ENCODE data around the gene YES1.

YES1 gene

GRCh38 chr18:814300-815084, 2.5 kb upstream of the YES1 start:
- POLR2A ChIA-PET = interaction anchor here (1.6 kb wide), 1 partner anchor 16 kb away, joined by 4 read pairs; no protein-coding TSS in a partner anchor
- Histone ChIP-seq H3K9me3 (ENCODE audit: control insufficient read depth, insufficient read depth, low read depth, low read length) (no peaks in the 10 kb centered on the region), H3K4me3 (ENCODE audit: low read depth, low read length) (no peak overlapping the region), H3K36me3 (ENCODE audit: control insufficient read depth in 2 of 2, insufficient read depth in 1 of 2, low read length in 2 of 2) (no peaks in the 10 kb centered on the region), H3K27ac (ENCODE audit: extremely low read depth, low read depth, low read length) (no peak overlapping the region), H3K4me1 (ENCODE audit: control insufficient read depth, insufficient read depth, low read length) (peaks cover 10% of the 10 kb centered on the region)
- CTCF ChIA-PET = interaction anchor here (0.6 to 4.8 kb wide), 6 partner anchors 10 to 86 kb away, joined by 3 to 37 read pairs (median 4); no protein-coding TSS in a partner anchor
- TF ChIP-seq SP2 (tag by site-specific recombination; IDR thresholded peaks at IDR 0.05) (no peak), ZNF223 (tag by site-specific recombination; IDR thresholded peaks at IDR 0.05) (peak; percentile 47; the same call in 1 of the 2 replicates)

GRCh38 chr18:813172-814071, 1.4 kb upstream of the YES1 start:
- peak overlapping the region; percentile 91; the same call in 1 of the 2 replicates for H3K4me3 ChIP-seq (ENCODE audit: low read depth, low read length)
- TF ChIP-seq KLF16 (tag by site-specific recombination; IDR thresholded peaks at IDR 0.05) = no peak
- TF ChIP-seq IKZF3 (tag by site-specific recombination; IDR thresholded peaks at IDR 0.05) = no peak
- no peak for TF ChIP-seq ZNF311 (tag by site-specific recombination; IDR thresholded peaks at IDR 0.05; ENCODE audit: borderline replicate concordance)
- TF ChIP-seq SCRT2 (tag by site-specific recombination; IDR thresholded peaks at IDR 0.05) = peak; percentile 9; the same call in 1 of the 2 replicates
- TF ChIP-seq MEIS1 (CRISPR knock-in tag; IDR thresholded peaks at IDR 0.05; ENCODE audit: borderline replicate concordance) = no peak
- TF ChIP-seq ZBTB48 (tag by site-specific recombination; IDR thresholded peaks at IDR 0.05) = no peak
- no peak for TF ChIP-seq KLF8 (tag by site-specific recombination; IDR thresholded peaks at IDR 0.05)
- TF ChIP-seq ZNF214 (tag by site-specific recombination; IDR thresholded peaks at IDR 0.05; ENCODE audit: borderline replicate concordance) = peak; percentile 99
- no peak for TF ChIP-seq PRDM2 (tag by site-specific recombination; IDR thresholded peaks at IDR 0.05; ENCODE audit: borderline replicate concordance)
- H3K9me3 ChIP-seq (ENCODE audit: control insufficient read depth, insufficient read depth, low read depth, low read length) = no peaks in the 10 kb centered on the region
- H3K27ac ChIP-seq (ENCODE audit: extremely low read depth, low read depth, low read length) = peak overlapping the region; percentile 81; the same call in 1 of the 2 replicates
- ChIA-PET POLR2A (interaction anchor here (1.6 kb wide), 1 partner anchor 17 kb away, joined by 4 read pairs; no protein-coding TSS in a partner anchor), CTCF (interaction anchor here (1.0 to 4.8 kb wide), 5 partner anchors 11 to 74 kb away, joined by 4 to 37 read pairs (median 4); no protein-coding TSS in a partner anchor)
- peaks cover 11% of the 10 kb centered on the region for H3K4me1 ChIP-seq (ENCODE audit: control insufficient read depth, insufficient read depth, low read length)
- H3K36me3 ChIP-seq (ENCODE audit: control insufficient read depth in 2 of 2, insufficient read depth in 1 of 2, low read length in 2 of 2) = no peaks in the 10 kb centered on the region
